HepG2 (cell line): ENCODE results near the gene SESN2. TPM values are rescaled to one million over a fixed set of nuclear protein-coding genes. Genes with fewer than 3 reads are reported as not detected.

Experiments
- ATAC-seq: fragments of 200-7000 bp; cut with Tn5 transposase; 3 replicates; pipeline ENCODE4 v1.9.1; 2020; ENCODE audit warnings: mild to moderate bottlenecking, moderate library complexity
- BruUV-seq: library from RNA; stranded (reverse); fragments of 400-500 nt; replicated peaks from 2 replicates; lab custom pipeline; 2021; lab: Mats Ljungman, UMichigan
- CTCF ChIA-PET: fragments of 300-600 bp; formaldehyde crosslinking; extraction: SDS; loops from one replicate; lab custom pipeline; 2021; ENCODE audit warnings: low total read pairs, inconsistent platforms, low intra/inter-chr PET ratio; lab: Yijun Ruan, JAX
- POLR2A ChIA-PET: fragments of 350-600 bp; sonication (Branson Sonifier 250); formaldehyde crosslinking; loops from one replicate; lab custom pipeline; 2020; ENCODE audit warnings: antibody characterized with exemption, inconsistent platforms; lab: Yijun Ruan, JAX
- DNase-seq: peaks from one replicate; pipeline ENCODE4 v3.0.0-alpha.2; 2015; ENCODE audit warnings: low spot score
- FAIRE-seq: peaks from 3 replicates; lab custom pipeline; 2011; peaks lifted over from hg19 to GRCh38; lab: Jason Lieb, UNC
- H2AFZ ChIP-seq: one replicate; pipeline ENCODE4 v1.6.1; 2011; ENCODE audit warnings: low read length, inconsistent platforms
- H3K27ac ChIP-seq: fragments of 300-600 bp; 3 replicates; pipeline ENCODE4 v1.8.0; 2011; ENCODE audit warnings: mixed run types, mild to moderate bottlenecking, mixed read lengths, low read length, inconsistent platforms; ENCODE audit not compliant: insufficient read depth; ENCODE audit errors: extremely low read length
- H3K27me3 ChIP-seq, 2 experiments: fragments of 200-600 bp in 1 of 2; 2 replicates in 1 of 2; 3 replicates in 1 of 2; pipeline versions ENCODE4 v1.6.0 to v1.8.0; 2011; ENCODE audit warnings: low read length in 2 of 2, mild to moderate bottlenecking in 2 of 2, moderate library complexity in 2 of 2, inconsistent platforms in 1 of 2; ENCODE audit not compliant: insufficient read depth in 2 of 2, control insufficient read depth in 1 of 2
- H3K36me3 ChIP-seq, 2 experiments: fragments of 200-600 bp in 1 of 2; replicated peaks in 1 of 2; 2 replicates in 1 of 2; 3 replicates in 1 of 2; pipeline versions ENCODE4 v1.5.1 to v1.8.0; 2011; ENCODE audit warnings: low read length in 2 of 2, inconsistent platforms in 1 of 2; ENCODE audit not compliant: insufficient read depth in 2 of 2, control insufficient read depth in 1 of 2
- H3K4me1 ChIP-seq: 2 replicates; pipeline ENCODE4 v1.5.1; 2012; ENCODE audit warnings: low read length, inconsistent platforms; ENCODE audit not compliant: insufficient read depth
- H3K4me2 ChIP-seq: 2 replicates; pipeline ENCODE4 v1.6.0; 2011; ENCODE audit warnings: low read depth, low read length, inconsistent platforms
- H3K4me3 ChIP-seq, 3 experiments: fragments of 200-600 bp in 1 of 3; sonication (generic), shearing (Covaris generic) in 1 of 3; replicated peaks in 1 of 3; 2 replicates each; pipeline ENCODE4 v1.5.1; 2011 to 2016; ENCODE audit warnings: low read length in 3 of 3, inconsistent platforms in 2 of 3, low read depth in 2 of 3, mild to moderate bottlenecking in 2 of 3, control low read depth in 1 of 3, mixed read lengths in 1 of 3; ENCODE audit not compliant: insufficient read depth in 1 of 3
- H3K79me2 ChIP-seq: one replicate; pipeline ENCODE4 v1.6.1; 2011; ENCODE audit warnings: low read length, inconsistent platforms; ENCODE audit not compliant: insufficient read depth
- H3K9ac ChIP-seq: 2 replicates; pipeline ENCODE4 v1.6.0; 2011; ENCODE audit warnings: mild to moderate bottlenecking, low read depth, low read length, inconsistent platforms; ENCODE audit not compliant: insufficient read depth
- H3K9me3 ChIP-seq: 2 replicates; pipeline ENCODE4 v1.5.1; 2012; ENCODE audit warnings: mild to moderate bottlenecking, low read length
- H4K20me1 ChIP-seq: 2 replicates; pipeline ENCODE4 v1.6.0; 2011; ENCODE audit warnings: inconsistent platforms, mild to moderate bottlenecking, low read length, moderate library complexity; ENCODE audit not compliant: insufficient read depth
- ARHGAP35 ChIP-seq: sonication (generic); formaldehyde crosslinking; IDR thresholded peaks from 2 replicates; pipeline ENCODE4 v1.9.0; 2022; ENCODE audit warnings: mild to moderate bottlenecking, inconsistent platforms, moderate library complexity, missing genetic modification reagents, borderline replicate concordance
- MXD4 ChIP-seq: IDR thresholded peaks from 2 replicates; pipeline ENCODE4 v1.6.1; 2016; ENCODE audit warnings: mild to moderate bottlenecking, missing biosample characterization, missing genetic modification reagents
- RFXANK ChIP-seq: IDR thresholded peaks from 2 replicates; pipeline ENCODE4 v1.6.1; 2016
- SIN3B ChIP-seq: fragments of 150-350 bp; IDR thresholded peaks from 2 replicates; pipeline ENCODE4 v1.6.1; 2014; ENCODE audit warnings: low read length
- SIX1 ChIP-seq: sonication (generic); formaldehyde crosslinking; IDR thresholded peaks from 2 replicates; pipeline ENCODE4 v1.4.0; 2020; ENCODE audit warnings: missing genetic modification reagents, borderline replicate concordance
- TRIM24 ChIP-seq: sonication (generic); formaldehyde crosslinking; IDR thresholded peaks from 2 replicates; pipeline ENCODE4 v1.8.0; 2022; ENCODE audit warnings: mild to moderate bottlenecking, missing genetic modification reagents
- ZC3H13 ChIP-seq: sonication (generic); formaldehyde crosslinking; IDR thresholded peaks from 2 replicates; pipeline ENCODE4 v1.8.1; 2023; ENCODE audit warnings: mild to moderate bottlenecking, missing genetic modification reagents, moderate library complexity
- ZNF484 ChIP-seq: sonication (generic); formaldehyde crosslinking; IDR thresholded peaks from 2 replicates; pipeline ENCODE4 v1.5.1; 2020; ENCODE audit warnings: mild to moderate bottlenecking, low read depth, missing genetic modification reagents, borderline replicate concordance
- ZNF773 ChIP-seq: sonication (generic); formaldehyde crosslinking; IDR thresholded peaks from 2 replicates; pipeline ENCODE4 v1.4.0; 2020; ENCODE audit warnings: missing genetic modification reagents, borderline replicate concordance
- WGBS: methylation state at CpG from one replicate; pipeline ENCODE4 v1.1.6; 2017; ENCODE audit warnings: low lambda C conversion rate; 5-methylcytosine and 5-hydroxymethylcytosine counted together
- in situ Hi-C: cut with HindIII; loops from 2 replicates; pipeline ENCODE4 v1.10.0; 2017; ENCODE audit warnings: low pct_unique_long_range_greater_than_20kb; ENCODE audit not compliant: extremely low pct_ligation_motif_present
- intact Hi-C: fragments of 100-400 bp; cut with micrococcal nuclease; formaldehyde crosslinking; loops from one replicate; pipeline ENCODE4 v1.10.0; 2022; ENCODE audit not compliant: unreplicated experiment
- polyA plus RNA-seq, 8 experiments: library from polyadenylated mRNA; depleted of rRNA in 3 of 8; stranded (reverse) in 7 of 8; unstranded in 1 of 8; fragments of >200 nt; fragmentation: Illumina TruSeq in 4 of 8; extraction: Trizol in 4 of 8; gene quantifications; 2 replicates each; pipeline versions ENCODE4 v1.2.1 to v1.2.3, GENCODE V29; 2011 to 2016; ENCODE audit warnings: low read depth in 4 of 8, missing spikeins in 1 of 8, mixed read lengths in 1 of 8; ENCODE audit not compliant: insufficient read depth in 1 of 8
- total RNA-seq, 5 experiments: library from RNA; depleted of rRNA; stranded (reverse); fragments of >200 nt; fragmentation: Illumina TruSeq; extraction: Trizol; gene quantifications; 2 replicates each; pipeline ENCODE4 v1.2.3, GENCODE V29; 2016; ENCODE audit warnings: low read depth in 1 of 5
- TF ChIP-seq, protein P1 (sequence below): sonication (generic); formaldehyde crosslinking; IDR thresholded peaks from 2 replicates; pipeline ENCODE4 v1.5.1; 2020; ENCODE audit warnings: mild to moderate bottlenecking, missing genetic modification reagents
- TF ChIP-seq, protein P2 (sequence below): sonication (generic); formaldehyde crosslinking; IDR thresholded peaks from 2 replicates; pipeline ENCODE4 v1.4.0; 2020; ENCODE audit warnings: missing genetic modification reagents, mild to moderate bottlenecking, borderline replicate concordance
- TF ChIP-seq, protein P3 (sequence below): sonication (generic); formaldehyde crosslinking; IDR thresholded peaks from 2 replicates; pipeline ENCODE4 v1.8.0; 2022; ENCODE audit warnings: low read depth, missing genetic modification reagents
- TF ChIP-seq, protein P4 (sequence below): sonication (generic); formaldehyde crosslinking; IDR thresholded peaks from 2 replicates; pipeline ENCODE4 v1.4.0; 2020; ENCODE audit warnings: mild to moderate bottlenecking, missing genetic modification reagents

Gene SESN2
- total and polyA plus RNA-seq, 2 of the 13 experiments (the other 11 are each of a cell fraction or from before 2014, with no cell fraction given) = 13.2 to 19.1 TPM

DNA sequence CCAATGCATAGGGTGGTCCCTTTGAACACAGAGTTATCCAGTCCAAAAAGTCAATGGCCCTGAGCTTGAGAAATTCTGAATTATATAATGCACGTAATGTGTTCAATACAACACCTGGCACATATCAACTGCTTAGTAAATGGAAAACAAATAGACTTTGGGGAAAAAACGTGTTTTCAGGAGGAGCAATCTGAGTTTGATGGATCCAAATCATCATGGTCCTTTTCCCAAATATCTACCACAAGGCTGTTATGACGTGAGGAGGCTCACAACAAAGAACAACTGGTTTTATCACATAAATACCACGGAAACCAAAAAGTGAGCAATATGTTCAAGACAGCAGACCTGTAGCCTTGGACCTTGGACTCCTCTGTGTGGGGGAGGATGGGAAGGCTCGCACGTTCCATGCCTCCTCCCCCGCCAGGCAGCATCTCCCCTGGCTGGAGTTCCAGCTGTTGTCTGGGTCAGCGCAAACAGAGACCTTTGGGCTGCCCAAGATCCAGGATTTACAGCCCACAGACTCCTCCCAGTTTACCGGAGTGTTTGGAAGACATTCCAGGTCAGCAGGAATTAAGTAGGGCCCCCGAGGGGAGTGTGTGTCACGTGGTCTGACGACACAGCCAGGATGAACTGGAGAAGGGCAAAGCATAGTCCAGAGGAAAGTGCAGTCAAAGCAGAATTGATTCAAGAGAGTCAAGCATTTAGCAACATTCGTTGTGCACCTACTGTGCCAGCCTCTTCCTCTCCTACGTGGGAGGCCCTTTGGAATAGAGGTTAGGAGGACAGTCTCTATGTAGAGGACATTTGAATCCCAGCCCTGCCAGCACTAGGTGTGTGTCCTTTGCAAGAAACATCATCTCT, 37.3 kb downstream of the SESN2 start:
- no peaks in the 10 kb centered on the region for H3K79me2 ChIP-seq
- H4K20me1 ChIP-seq = no peaks in the 10 kb centered on the region
- WGBS = under 1% methylated on average over 11 of the region's 14 CpGs
- peak overlapping the region; percentile 55 for H3K27ac ChIP-seq
- H3K27me3 ChIP-seq = no peaks in the 10 kb centered on the region
- no peaks in the 10 kb centered on the region for H3K9me3 ChIP-seq
- ChIA-PET POLR2A (interaction anchor here (1.0 to 3.6 kb wide), 6 partner anchors 8 to 141 kb away, joined by 3 to 25 read pairs (median 3); partner anchors contain the start of gene MED18), CTCF (no interaction called here)
- peak overlapping the region; percentile 22 to 62 (median 29); a peak in 5 of 6 replicates for H3K4me3 ChIP-seq
- H2AFZ ChIP-seq = no peak overlapping the region
- BruUV-seq = no TSS peak
- DNase-seq (peak; percentile 88), ATAC-seq (peak; percentile 91), FAIRE-seq (peak; percentile 95)
- peak overlapping the region; percentile 2; the same call in 1 of the 2 replicates for H3K9ac ChIP-seq
- in situ Hi-C loops = no loop called here
- no peaks in the 10 kb centered on the region for H3K36me3 ChIP-seq
- intact Hi-C loops = no loop called here
- peak overlapping the region; percentile 73 for H3K4me2 ChIP-seq
- H3K4me1 ChIP-seq = peaks cover 41% of the 10 kb centered on the region
- TF ChIP-seq, protein P1, sequence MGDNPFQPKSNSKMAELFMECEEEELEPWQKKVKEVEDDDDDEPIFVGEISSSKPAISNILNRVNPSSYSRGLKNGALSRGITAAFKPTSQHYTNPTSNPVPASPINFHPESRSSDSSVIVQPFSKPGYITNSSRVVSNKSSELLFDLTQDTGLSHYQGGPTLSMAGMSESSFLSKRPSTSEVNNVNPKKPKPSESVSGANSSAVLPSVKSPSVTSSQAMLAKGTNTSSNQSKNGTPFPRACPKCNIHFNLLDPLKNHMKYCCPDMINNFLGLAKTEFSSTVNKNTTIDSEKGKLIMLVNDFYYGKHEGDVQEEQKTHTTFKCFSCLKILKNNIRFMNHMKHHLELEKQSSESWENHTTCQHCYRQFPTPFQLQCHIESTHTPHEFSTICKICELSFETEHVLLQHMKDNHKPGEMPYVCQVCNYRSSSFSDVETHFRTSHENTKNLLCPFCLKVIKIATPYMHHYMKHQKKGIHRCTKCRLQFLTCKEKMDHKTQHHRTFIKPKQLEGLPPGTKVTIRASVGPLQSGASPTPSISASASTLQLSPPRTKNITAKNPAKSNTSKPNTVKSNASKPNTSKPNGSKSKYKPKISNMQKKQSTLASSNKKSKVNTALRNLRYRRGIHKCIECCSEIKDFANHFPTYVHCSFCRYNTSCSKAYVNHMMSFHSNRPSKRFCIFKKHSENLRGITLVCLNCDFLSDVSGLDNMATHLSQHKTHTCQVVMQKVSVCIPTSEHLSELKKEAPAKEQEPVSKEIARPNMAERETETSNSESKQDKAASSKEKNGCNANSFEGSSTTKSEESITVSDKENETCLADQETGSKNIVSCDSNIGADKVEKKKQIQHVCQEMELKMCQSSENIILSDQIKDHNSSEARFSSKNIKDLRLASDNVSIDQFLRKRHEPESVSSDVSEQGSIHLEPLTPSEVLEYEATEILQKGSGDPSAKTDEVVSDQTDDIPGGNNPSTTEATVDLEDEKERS (CRISPR knock-in tag) = 0 out of 2 replicates have a peak, but pooled peaks have one; percentile 73
- TF ChIP-seq SIX1 = no peak
- TF ChIP-seq ZNF484 (CRISPR knock-in tag) = no peak
- TF ChIP-seq, protein P2, sequence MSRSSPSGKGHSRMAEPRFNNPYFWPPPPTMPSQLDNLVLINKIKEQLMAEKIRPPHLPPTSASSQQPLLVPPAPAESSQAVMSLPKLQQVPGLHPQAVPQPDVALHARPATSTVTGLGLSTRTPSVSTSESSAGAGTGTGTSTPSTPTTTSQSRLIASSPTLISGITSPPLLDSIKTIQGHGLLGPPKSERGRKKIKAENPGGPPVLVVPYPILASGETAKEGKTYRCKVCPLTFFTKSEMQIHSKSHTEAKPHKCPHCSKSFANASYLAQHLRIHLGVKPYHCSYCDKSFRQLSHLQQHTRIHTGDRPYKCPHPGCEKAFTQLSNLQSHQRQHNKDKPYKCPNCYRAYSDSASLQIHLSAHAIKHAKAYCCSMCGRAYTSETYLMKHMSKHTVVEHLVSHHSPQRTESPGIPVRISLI (CRISPR knock-in tag) = peak; percentile 54; the same call in 1 of the 2 replicates
- TF ChIP-seq, protein P3, sequence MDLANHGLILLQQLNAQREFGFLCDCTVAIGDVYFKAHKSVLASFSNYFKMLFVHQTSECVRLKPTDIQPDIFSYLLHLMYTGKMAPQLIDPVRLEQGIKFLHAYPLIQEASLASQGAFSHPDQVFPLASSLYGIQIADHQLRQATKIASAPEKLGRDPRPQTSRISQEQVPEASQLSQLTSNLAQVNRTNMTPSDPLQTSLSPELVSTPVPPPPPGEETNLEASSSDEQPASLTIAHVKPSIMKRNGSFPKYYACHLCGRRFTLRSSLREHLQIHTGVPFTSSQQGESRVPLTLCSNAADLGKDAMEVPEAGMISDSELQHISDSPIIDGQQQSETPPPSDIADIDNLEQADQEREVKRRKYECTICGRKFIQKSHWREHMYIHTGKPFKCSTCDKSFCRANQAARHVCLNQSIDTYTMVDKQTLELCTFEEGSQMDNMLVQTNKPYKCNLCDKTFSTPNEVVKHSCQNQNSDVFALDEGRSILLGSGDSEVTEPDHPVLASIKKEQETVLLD = no peak
- no peak for TF ChIP-seq SIN3B
- TF ChIP-seq MXD4 (CRISPR knock-in tag) = peak; percentile 29; the same call in 1 of the 2 replicates
- TF ChIP-seq ZC3H13 = no peak
- TF ChIP-seq, protein P4, sequence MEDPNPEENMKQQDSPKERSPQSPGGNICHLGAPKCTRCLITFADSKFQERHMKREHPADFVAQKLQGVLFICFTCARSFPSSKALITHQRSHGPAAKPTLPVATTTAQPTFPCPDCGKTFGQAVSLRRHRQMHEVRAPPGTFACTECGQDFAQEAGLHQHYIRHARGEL (CRISPR knock-in tag) = no peak
- TF ChIP-seq ZNF773 (CRISPR knock-in tag) = no peak
- TF ChIP-seq ARHGAP35 (CRISPR knock-in tag) = no peak; the same call in 1 of the 2 replicates
- no peak for TF ChIP-seq RFXANK (CRISPR knock-in tag)
- no peak for TF ChIP-seq TRIM24 (CRISPR knock-in tag)
